ENCODE measurements around the gene TBCC.
"Not testable (repeated sequence)": the region's sequence is repeated elsewhere in the genome, so short reads cannot be mapped to it uniquely, and the experiment has no call there.

The TBCC gene

GRCh38 chr6:42769836-42770235 lies 23.9 kb upstream of the TBCC start:
- DNase-seq (ENCODE audit: low read depth), result no peak

- peak; percentile 3 for DNase-seq (ENCODE audit: low read depth)
These were observed 23.1 kb upstream of the TBCC start for GRCh38 chr6:42769051-42769450.

DNA sequence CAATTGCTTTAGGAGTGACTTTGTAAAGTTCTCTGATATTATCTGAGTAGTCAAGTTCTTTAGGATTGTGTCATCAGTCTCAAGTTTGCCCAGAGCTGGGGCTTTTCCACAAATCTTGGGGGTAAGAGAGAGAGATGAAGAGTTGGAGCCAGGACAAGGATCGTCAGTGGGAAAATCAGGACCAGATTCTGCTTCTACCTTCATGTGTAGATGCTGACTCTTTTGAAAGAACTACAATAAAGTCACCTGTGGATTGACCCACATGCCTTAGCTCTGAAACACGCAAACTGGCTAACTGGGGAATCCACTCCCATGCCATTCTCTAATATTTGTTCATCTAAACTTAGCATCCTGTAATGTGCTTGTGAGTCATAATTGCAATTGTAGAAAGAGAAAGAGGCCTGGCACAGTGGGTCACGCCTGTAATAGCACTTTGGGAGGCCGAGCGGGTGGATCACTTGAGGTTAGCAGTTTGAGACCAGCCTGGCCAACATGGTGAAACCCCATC lies 20.3 kb upstream of the TBCC start:
- peak; percentile 87 for DNase-seq (ENCODE audit: low read depth)

- peak; percentile 8 for DNase-seq (ENCODE audit: low read depth)
These were observed 19.2 kb upstream of the TBCC start for GRCh38 chr6:42764911-42765648.

- DNase-seq (ENCODE audit: low read depth), result no peak
These were observed 17.0 kb upstream of the TBCC start for GRCh38 chr6:42762950-42763349.

- no peak for DNase-seq (ENCODE audit: low read depth)
These were observed 16.5 kb upstream of the TBCC start for GRCh38 chr6:42762426-42762859.

DNA sequence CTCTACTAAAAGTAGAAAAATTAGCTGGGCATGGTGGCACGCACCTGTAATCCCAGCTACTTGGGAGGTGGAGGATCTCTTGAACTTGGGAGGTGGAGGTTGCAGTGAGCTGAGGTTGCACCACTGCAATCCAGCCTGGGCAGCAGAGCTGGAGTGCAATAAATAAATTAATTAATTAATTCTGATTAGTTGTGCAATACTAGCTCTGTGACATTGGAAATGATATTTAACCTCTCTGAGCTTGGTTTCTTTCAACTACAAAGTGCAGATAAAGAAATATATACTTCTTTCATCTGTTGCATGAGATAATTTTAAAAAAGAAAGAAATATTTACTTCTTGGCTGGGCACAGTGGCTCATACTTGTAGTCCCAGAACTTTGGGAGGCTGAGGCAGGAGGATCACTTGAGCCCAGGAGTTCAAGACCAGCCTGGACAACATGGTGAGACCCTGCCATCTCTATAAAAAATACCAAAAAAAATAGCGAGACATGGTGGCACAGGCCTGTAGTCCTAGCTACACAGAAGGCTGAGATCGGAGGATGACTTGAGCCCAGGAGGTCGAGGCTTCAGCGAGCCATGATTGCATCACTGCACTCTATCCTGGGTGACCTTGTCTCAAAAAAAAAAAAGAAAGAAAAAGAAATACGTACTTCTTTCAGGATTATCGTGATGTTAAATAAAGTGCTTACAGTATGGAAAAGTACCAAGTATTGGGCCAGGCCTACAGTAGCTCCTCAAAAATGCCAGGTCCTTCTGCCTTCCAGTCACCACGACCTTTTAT lies 15.6 kb upstream of the TBCC start:
- DNase-seq (ENCODE audit: low read depth), result no peak

DNA sequence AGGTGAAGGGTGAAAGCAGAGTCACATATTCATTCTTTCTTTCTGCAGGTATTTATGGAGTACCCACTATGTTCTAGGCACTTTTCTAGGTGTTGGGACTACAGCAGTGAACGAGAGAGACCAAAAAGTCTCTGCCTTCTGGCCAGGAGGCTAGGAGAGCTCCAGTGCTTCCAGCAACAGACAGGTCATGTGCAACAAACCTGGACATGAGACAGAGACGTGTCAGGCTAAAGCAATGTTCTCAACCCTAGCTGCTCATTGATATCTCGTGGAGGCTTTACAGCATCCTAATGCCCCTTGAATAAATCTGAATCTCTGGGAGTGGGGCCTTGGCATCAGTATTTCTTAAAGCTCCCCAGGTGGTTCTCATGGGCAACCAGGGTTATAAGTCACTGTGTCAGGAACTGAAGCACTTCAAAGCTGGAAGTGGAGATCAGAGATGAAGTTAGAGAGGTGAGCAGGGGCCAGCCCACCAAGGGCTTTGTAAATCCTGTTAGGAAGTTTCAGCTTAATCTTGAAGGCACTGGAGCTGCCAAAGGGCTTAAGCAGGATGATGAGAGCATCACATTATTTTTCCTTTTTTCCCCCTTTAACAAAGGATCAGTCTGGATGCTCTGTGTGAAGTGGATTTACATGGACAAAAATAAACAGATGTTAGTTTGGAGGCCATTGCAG lies 13.0 kb upstream of the TBCC start:
- no peak for DNase-seq (ENCODE audit: low read depth)

- DNase-seq (ENCODE audit: low read depth), result no peak
These were observed 10.8 kb upstream of the TBCC start for GRCh38 chr6:42756722-42757121.

GRCh38 chr6:42754759-42755158 lies 8.9 kb upstream of the TBCC start:
- no peak for DNase-seq (ENCODE audit: low read depth)

- DNase-seq (ENCODE audit: low read depth), result no peak
These were observed 5.2 kb upstream of the TBCC start for GRCh38 chr6:42751055-42751454.

GRCh38 chr6:42748203-42748898 lies 2.4 kb upstream of the TBCC start:
- DNase-seq (ENCODE audit: low read depth), result no peak

GRCh38 chr6:42746463-42747391 lies 824 bp upstream of the TBCC start:
- DNase-seq (ENCODE audit: low read depth), result peak; percentile 95

GRCh38 chr6:42745083-42745639 lies 742 bp downstream of the TBCC start:
- peak; percentile 35 for DNase-seq (ENCODE audit: low read depth)

- DNase-seq (ENCODE audit: low read depth), result no peak
These were observed 1.5 kb downstream of the TBCC start for GRCh38 chr6:42744351-42744893.

- DNase-seq (ENCODE audit: low read depth), result peak; percentile 21
These were observed 3.6 kb downstream of the TBCC start for GRCh38 chr6:42742116-42742894.

DNA sequence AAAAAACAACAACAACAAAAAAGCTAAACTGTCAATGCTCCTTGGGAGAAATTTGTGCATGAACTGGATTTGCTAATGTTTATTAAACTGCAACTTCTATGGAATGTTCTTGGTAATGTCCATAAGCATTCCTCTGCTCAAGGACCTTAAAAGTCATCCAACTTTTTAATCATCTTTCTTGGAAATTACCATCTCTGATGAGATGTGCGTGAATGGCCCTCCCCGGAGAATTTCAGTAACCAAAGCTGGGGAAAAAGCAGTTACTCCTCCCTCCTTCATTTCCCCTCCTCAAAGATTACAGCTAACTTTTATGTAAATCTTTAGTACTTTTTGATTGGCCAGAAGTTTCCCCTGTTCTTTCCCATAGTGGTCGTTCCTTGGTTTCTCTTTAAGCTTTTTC lies 5.2 kb downstream of the TBCC start:
- no peak for DNase-seq (ENCODE audit: low read depth)

GRCh38 chr6:42735976-42736375 lies 9.9 kb downstream of the TBCC start:
- DNase-seq (ENCODE audit: low read depth), result no peak

DNA sequence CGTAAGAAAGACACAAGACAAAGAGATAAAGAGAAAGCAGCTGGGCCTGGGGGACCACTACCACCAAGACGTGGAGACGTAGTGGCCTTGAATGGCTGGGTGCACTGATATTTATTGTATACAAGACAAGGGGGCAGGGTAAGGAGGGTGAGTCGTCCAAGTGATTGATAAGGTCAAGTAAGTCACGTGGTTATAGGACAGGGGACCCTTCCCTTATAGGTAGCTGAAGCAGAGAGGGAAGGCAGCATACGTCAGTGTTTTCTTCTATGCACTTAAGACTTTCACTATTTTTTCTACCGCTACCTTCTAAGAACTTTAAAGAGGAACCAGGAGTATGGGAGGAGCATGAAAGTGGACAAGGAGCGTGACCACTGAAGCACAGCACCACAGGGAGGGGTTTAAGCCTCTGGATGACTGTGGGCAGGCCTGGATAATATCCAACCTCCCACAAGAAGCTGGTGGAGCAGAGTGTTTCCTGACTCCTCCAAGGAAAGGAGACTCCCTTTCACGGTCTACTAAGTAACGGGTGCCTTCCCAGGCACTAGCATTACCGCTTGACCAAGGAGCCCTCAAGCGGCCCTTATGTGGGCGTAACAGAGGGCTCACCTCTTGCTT lies 11.9 kb downstream of the TBCC start:
- DNase-seq (ENCODE audit: low read depth), result not testable (repeated sequence)

All from EH (cell line).